ENCODE data around the gene LTA.
"Not testable (repeated sequence)": the region's sequence is repeated elsewhere in the genome, so short reads cannot be mapped to it uniquely, and the experiment has no call there.

The LTA gene

DNA sequence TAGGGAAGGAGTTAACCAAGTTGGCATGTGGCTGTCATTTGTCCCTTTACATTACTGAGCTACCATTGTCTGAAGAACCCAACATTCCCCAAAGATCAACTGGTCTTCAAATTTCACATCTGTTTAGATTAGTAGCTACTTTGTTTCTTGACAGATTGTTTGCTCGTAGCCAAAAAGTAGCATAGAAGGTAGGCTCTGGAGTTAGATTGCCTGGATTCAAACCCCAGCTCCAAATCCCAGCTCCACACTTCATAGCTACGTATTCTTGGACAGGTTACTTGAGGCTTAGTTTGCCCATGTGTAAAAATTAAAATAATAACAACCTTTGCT is 23.6 kb upstream of the LTA start:
- peak overlapping the region; percentile 43 for H3K4me3 ChIP-seq (replicated peaks; ENCODE audit: low read depth, low read length)
- no peak for DNase-seq (ENCODE audit: extremely low read depth, low read depth)
- TF ChIP-seq, protein P1, sequence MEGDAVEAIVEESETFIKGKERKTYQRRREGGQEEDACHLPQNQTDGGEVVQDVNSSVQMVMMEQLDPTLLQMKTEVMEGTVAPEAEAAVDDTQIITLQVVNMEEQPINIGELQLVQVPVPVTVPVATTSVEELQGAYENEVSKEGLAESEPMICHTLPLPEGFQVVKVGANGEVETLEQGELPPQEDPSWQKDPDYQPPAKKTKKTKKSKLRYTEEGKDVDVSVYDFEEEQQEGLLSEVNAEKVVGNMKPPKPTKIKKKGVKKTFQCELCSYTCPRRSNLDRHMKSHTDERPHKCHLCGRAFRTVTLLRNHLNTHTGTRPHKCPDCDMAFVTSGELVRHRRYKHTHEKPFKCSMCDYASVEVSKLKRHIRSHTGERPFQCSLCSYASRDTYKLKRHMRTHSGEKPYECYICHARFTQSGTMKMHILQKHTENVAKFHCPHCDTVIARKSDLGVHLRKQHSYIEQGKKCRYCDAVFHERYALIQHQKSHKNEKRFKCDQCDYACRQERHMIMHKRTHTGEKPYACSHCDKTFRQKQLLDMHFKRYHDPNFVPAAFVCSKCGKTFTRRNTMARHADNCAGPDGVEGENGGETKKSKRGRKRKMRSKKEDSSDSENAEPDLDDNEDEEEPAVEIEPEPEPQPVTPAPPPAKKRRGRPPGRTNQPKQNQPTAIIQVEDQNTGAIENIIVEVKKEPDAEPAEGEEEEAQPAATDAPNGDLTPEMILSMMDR (IDR thresholded peaks at IDR 0.05; ENCODE audit: low read depth, low read length, missing control alignments): no peak

GRCh38 chr6:31551371-31551770 is 20.7 kb upstream of the LTA start:
- TF ChIP-seq, protein P1 (IDR thresholded peaks at IDR 0.05; ENCODE audit: low read depth, low read length, missing control alignments): peak; percentile 20
- not testable (repeated sequence) for H3K4me3 ChIP-seq (replicated peaks; ENCODE audit: low read depth, low read length); DNase-seq (ENCODE audit: extremely low read depth, low read depth)

- H3K4me3 ChIP-seq (replicated peaks; ENCODE audit: low read depth, low read length): no peak overlapping the region
- TF ChIP-seq, protein P1 (IDR thresholded peaks at IDR 0.05; ENCODE audit: low read depth, low read length, missing control alignments): no peak
- DNase-seq (ENCODE audit: extremely low read depth, low read depth): no peak
Measured at GRCh38 chr6:31556307-31556706, 15.8 kb upstream of the LTA start.

GRCh38 chr6:31557443-31558317 is 14.4 kb upstream of the LTA start:
- no peak for DNase-seq (ENCODE audit: extremely low read depth, low read depth)
- TF ChIP-seq, protein P1 (IDR thresholded peaks at IDR 0.05; ENCODE audit: low read depth, low read length, missing control alignments): no peak
- no peak overlapping the region for H3K4me3 ChIP-seq (replicated peaks; ENCODE audit: low read depth, low read length)

DNA sequence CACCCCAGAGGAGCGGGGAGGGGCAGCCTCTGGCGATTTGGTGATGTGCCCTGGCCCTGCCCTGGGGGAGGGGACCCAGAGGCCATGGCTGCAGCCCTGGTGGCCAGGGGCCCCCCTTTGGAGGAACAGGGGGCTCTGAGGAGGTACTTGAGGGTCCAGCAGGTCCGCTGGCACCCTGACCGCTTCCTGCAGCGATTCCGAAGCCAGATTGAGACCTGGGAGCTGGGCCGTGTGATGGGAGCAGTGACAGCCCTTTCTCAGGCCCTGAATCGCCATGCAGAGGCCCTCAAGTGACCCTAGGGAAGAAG is 13.8 kb upstream of the LTA start:
- no peak for DNase-seq (ENCODE audit: extremely low read depth, low read depth)
- H3K4me3 ChIP-seq (replicated peaks; ENCODE audit: low read depth, low read length): no peak overlapping the region
- TF ChIP-seq, protein P1 (IDR thresholded peaks at IDR 0.05; ENCODE audit: low read depth, low read length, missing control alignments): no peak

DNA sequence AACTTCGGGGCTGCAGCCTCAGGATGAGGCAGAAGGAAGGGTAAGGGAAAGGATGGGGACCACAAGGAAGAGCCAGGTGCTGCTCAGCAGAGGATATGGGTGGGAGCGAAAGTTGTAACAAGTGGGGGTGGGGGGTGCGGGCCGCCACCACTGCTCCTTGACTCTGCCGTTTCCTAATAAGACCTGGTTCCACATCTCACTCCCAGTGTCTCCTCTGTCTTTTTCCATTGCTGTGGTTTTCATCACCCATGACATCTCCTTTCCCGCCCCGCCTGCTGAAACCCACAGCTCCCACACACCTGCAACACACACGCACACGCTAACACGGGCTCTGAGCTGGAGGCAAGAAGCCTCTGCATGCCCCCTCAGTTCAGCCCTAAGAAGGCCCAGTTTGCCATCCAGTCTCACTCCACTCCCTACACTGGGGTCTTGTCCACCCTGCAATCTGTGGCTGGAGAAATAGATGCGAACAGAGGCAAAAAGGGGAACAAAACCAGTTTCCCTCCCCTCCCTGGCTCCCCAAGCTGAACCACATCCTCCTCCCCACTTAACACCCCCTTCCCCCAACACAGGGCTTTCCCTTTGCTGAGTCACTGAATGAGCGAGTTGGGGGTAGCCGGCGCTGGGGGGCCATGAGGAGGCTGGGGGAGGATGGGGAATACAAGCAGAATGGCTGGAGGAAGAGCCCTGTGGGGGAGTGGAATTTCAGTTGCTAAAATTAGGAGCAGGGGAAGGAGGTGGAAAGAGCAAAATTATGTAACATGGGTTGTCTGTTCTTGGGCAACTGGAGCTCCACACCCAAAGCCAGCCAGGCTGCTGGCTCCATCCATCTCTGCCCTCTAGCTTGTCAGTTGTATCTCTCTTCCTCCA is 13.2 kb upstream of the LTA start:
- DNase-seq (ENCODE audit: extremely low read depth, low read depth): no peak
- TF ChIP-seq, protein P1 (IDR thresholded peaks at IDR 0.05; ENCODE audit: low read depth, low read length, missing control alignments): no peak
- H3K4me3 ChIP-seq (replicated peaks; ENCODE audit: low read depth, low read length): no peak overlapping the region
